K562 (cell line): ENCODE results near the gene BIRC7. TPM values are rescaled to one million over a fixed set of nuclear protein-coding genes. Genes with fewer than 3 reads are reported as not detected.

Experiments
- DPF2 ChIP-seq: fragments of 450-650 bp; IDR thresholded peaks from 2 replicates; pipeline ENCODE4 v1.6.1; 2016
- PRPF4 ChIP-seq: fragments of 200-400 bp; formaldehyde crosslinking; IDR thresholded peaks from one replicate; pipeline ENCODE4 v1.6.1; 2017; ENCODE audit warnings: low read length, low read depth, mild to moderate bottlenecking; ENCODE audit not compliant: insufficient read depth, poor library complexity, severe bottlenecking
- ZNF436 ChIP-seq: fragments of 250-450, 450-650 bp; sonication (Bioruptor Pico); formaldehyde crosslinking; IDR thresholded peaks from 2 replicates; pipeline ENCODE4 v1.7.0; 2020; ENCODE audit warnings: mild to moderate bottlenecking
- polyA plus RNA-seq, 8 experiments: library from polyadenylated mRNA; depleted of rRNA in 4 of 8; stranded (reverse) in 5 of 8; unstranded in 3 of 8; fragments of >200 nt; fragmentation: Nextera tagmentation in 2 of 8; fragmentation: Illumina TruSeq in 1 of 8; extraction: Ambion mirVana in 2 of 8; extraction: Trizol in 1 of 8; gene quantifications; 2 replicates each; pipeline versions ENCODE4 v1.2.1 to v1.2.3, GENCODE V29; 2011 to 2014; ENCODE audit warnings: inconsistent platforms in 1 of 8, missing spikeins in 1 of 8
- total RNA-seq, 7 experiments: library from RNA; depleted of rRNA in 6 of 7; stranded (reverse); fragments of >200 nt in 6 of 7; fragmentation: Illumina TruSeq in 2 of 7; extraction: Trizol in 2 of 7; gene quantifications; 2 replicates each; pipeline versions ENCODE4 v1.2.1 to v1.2.3, GENCODE V29; 2011 to 2021; ENCODE audit warnings: low replicate concordance in 1 of 7
- TF ChIP-seq, protein P1 (sequence below), 2 experiments: fragments of 250-450 bp in 1 of 2; fragments of 450-650 bp in 1 of 2; sonication (Bioruptor Pico) in 1 of 2; IDR thresholded peaks; 2 replicates each; pipeline versions ENCODE4 v1.6.1 to v1.8.0; 2016 to 2021; ENCODE audit warnings: mild to moderate bottlenecking in 2 of 2, moderate library complexity in 2 of 2, missing compliant biosample characterization in 1 of 2, missing genetic modification characterization in 1 of 2
- TF ChIP-seq, protein P2 (sequence below): fragments of 450-650 bp; IDR thresholded peaks from 2 replicates; pipeline ENCODE4 v1.6.1; 2016
- TF ChIP-seq, protein P3 (sequence below): fragments of 450-650 bp; IDR thresholded peaks from 2 replicates; pipeline ENCODE4 v1.6.1; 2016; ENCODE audit warnings: borderline replicate concordance
- TF ChIP-seq, protein P4 (sequence below): sonication (generic); formaldehyde crosslinking; IDR thresholded peaks from 2 replicates; pipeline ENCODE4 v1.8.0; 2022; ENCODE audit warnings: mild to moderate bottlenecking, missing genetic modification reagents

BIRC7 gene
- total and polyA plus RNA-seq, 9 of the 15 experiments (the other 6 are each of a cell fraction or from before 2014, with no cell fraction given): 0.14 to 0.19 (median 0.16) TPM; not detected in 5

DNA sequence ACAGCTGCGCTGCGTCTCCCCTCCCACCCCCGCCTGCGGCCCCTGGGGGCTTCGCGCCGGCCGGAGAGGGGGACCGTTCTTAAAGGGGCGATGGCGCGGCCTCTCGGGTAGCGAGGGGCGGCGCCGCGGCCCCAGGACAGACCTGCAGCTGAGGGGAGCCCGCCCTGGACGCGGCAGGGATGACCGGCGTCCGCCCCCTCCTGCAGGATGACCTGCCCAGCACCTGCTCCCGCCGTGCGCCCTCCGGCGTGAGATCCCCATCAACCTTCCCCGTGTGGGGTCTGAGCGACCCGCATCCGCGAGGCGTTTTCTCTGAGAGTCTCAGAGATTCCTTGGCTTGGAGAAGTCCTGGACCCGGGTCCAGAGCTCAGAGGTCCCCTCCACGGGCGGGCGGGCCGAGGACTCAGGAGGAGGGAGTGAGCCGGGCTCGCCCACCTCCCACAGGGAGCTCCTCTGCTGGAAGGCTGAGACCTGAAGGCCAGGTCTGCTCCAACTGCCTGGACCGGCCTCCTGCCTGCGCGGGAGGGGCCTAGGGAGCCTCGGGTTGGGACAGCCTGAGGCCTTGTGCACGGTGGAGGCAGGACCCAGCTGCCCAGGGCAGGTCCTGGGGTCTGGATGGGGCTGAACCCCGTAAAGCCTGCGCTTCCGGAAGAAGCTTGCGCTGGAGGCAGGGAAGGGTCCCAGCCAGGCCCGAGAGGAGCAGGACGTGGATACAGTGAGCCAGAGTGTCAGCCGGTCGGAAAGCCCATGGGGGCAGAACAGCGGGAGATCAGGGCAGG, 19.1 kb downstream of the BIRC7 start (continued):
- TF ChIP-seq, protein P1, sequence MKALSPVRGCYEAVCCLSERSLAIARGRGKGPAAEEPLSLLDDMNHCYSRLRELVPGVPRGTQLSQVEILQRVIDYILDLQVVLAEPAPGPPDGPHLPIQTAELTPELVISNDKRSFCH (CRISPR knock-in tag; IDR thresholded peaks at IDR 0.05): no peak
- TF ChIP-seq, protein P1 (tag; IDR thresholded peaks at IDR 0.05): no peak
- no peak for TF ChIP-seq ZNF436 (CRISPR knock-in tag)
- TF ChIP-seq, protein P2, sequence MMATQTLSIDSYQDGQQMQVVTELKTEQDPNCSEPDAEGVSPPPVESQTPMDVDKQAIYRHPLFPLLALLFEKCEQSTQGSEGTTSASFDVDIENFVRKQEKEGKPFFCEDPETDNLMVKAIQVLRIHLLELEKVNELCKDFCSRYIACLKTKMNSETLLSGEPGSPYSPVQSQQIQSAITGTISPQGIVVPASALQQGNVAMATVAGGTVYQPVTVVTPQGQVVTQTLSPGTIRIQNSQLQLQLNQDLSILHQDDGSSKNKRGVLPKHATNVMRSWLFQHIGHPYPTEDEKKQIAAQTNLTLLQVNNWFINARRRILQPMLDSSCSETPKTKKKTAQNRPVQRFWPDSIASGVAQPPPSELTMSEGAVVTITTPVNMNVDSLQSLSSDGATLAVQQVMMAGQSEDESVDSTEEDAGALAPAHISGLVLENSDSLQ: no peak
- TF ChIP-seq PRPF4: no peak
- TF ChIP-seq, protein P3, sequence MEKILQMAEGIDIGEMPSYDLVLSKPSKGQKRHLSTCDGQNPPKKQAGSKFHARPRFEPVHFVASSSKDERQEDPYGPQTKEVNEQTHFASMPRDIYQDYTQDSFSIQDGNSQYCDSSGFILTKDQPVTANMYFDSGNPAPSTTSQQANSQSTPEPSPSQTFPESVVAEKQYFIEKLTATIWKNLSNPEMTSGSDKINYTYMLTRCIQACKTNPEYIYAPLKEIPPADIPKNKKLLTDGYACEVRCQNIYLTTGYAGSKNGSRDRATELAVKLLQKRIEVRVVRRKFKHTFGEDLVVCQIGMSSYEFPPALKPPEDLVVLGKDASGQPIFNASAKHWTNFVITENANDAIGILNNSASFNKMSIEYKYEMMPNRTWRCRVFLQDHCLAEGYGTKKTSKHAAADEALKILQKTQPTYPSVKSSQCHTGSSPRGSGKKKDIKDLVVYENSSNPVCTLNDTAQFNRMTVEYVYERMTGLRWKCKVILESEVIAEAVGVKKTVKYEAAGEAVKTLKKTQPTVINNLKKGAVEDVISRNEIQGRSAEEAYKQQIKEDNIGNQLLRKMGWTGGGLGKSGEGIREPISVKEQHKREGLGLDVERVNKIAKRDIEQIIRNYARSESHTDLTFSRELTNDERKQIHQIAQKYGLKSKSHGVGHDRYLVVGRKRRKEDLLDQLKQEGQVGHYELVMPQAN: no peak
- TF ChIP-seq, protein P4, sequence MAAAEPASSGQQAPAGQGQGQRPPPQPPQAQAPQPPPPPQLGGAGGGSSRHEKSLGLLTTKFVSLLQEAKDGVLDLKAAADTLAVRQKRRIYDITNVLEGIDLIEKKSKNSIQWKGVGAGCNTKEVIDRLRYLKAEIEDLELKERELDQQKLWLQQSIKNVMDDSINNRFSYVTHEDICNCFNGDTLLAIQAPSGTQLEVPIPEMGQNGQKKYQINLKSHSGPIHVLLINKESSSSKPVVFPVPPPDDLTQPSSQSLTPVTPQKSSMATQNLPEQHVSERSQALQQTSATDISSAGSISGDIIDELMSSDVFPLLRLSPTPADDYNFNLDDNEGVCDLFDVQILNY (CRISPR knock-in tag): no peak
- TF ChIP-seq DPF2: no peak
